Uterus (tissue), 2 donors: ENCODE results near the gene HSPA2.

Experiments
- CTCF ChIP-seq, 4 experiments: fragments of 200-600 bp in 2 of 4; fragments of 450-650 bp in 2 of 4; sonication (generic) in 2 of 4; IDR thresholded peaks; one replicate each; pipeline ENCODE4 v1.5.1; 2016 to 2019; ENCODE audit warnings: antibody characterized with exemption in 4 of 4, mild to moderate bottlenecking in 2 of 4, moderate library complexity in 1 of 4
- POLR2A ChIP-seq, 2 donors: fragments of 450-650 bp; IDR thresholded peaks; one replicate each; pipeline ENCODE4 v1.6.1; 2016; ENCODE audit warnings: antibody characterized with exemption in 2 of 2, mild to moderate bottlenecking in 1 of 2, moderate library complexity in 1 of 2

- no peak for TF ChIP-seq CTCF (IDR thresholded peaks at IDR 0.05)
- TF ChIP-seq POLR2A (IDR thresholded peaks at IDR 0.05): no peak
These were observed 45.3 kb upstream of the HSPA2 start for GRCh38 chr14:64495252-64495651.
